Endodermal cell (in vitro differentiated cells): Measurements from ENCODE around the gene GPR161. TPM values are rescaled to one million over a fixed set of nuclear protein-coding genes. Genes with fewer than 3 reads are reported as not detected.

Experiments
- DNase-seq: peaks from one replicate; pipeline ENCODE4 v3.0.0-alpha.2; 2017
- H3K27ac ChIP-seq: 2 replicates; pipeline ENCODE4 v1.5.1; 2013; ENCODE audit warnings: mild to moderate bottlenecking, low read depth, low read length, moderate library complexity
- H3K27me3 ChIP-seq: 2 replicates; pipeline ENCODE4 v1.6.1; 2013; ENCODE audit warnings: mild to moderate bottlenecking, low read length, moderate library complexity; ENCODE audit not compliant: insufficient read depth, control insufficient read depth, poor library complexity, severe bottlenecking
- H3K36me3 ChIP-seq: 2 replicates; pipeline ENCODE4 v1.7.0; 2013; ENCODE audit warnings: mild to moderate bottlenecking, low read length, moderate library complexity; ENCODE audit not compliant: control insufficient read depth, insufficient read depth
- H3K4me1 ChIP-seq: one replicate; pipeline ENCODE4 v1.7.0; 2013; ENCODE audit warnings: low read length; ENCODE audit not compliant: control insufficient read depth, insufficient read depth
- H3K4me3 ChIP-seq: 2 replicates; pipeline ENCODE4 v1.5.1; 2013; ENCODE audit warnings: mild to moderate bottlenecking, low read length, moderate library complexity
- H3K9ac ChIP-seq: 2 replicates; pipeline ENCODE4 v1.6.1; 2013; ENCODE audit warnings: mild to moderate bottlenecking, low read length, moderate library complexity; ENCODE audit not compliant: poor library complexity, severe bottlenecking; ENCODE audit errors: extremely low read depth
- H3K9me3 ChIP-seq: 2 replicates; pipeline ENCODE4 v1.6.1; 2013; ENCODE audit warnings: mild to moderate bottlenecking, low read length, moderate library complexity; ENCODE audit not compliant: control insufficient read depth
- H3K27ac Mint-ChIP-seq: 2 replicates; pipeline ENCODE4 v1.8.0; 2020; ENCODE audit warnings: mixed read lengths
- H3K27me3 Mint-ChIP-seq: 2 replicates; pipeline ENCODE4 v1.8.0; 2021; ENCODE audit warnings: mild to moderate bottlenecking, mixed read lengths; ENCODE audit not compliant: insufficient read depth
- H3K36me3 Mint-ChIP-seq: 2 replicates; pipeline ENCODE4 v1.8.0; 2020; ENCODE audit warnings: low read depth, mixed read lengths
- H3K4me1 Mint-ChIP-seq: 2 replicates; pipeline ENCODE4 v1.8.0; 2020; ENCODE audit warnings: mixed read lengths
- H3K4me3 Mint-ChIP-seq: 2 replicates; pipeline ENCODE4 v1.8.0; 2020; ENCODE audit warnings: mild to moderate bottlenecking, moderate library complexity, mixed read lengths
- H3K9me3 Mint-ChIP-seq: 2 replicates; pipeline ENCODE4 v1.8.0; 2020; ENCODE audit warnings: mild to moderate bottlenecking, mixed read lengths
- WGBS, 2 experiments: methylation state at CpG; one replicate each; pipeline versions ENCODE4 v1.1.5 to v1.1.7; 2013; ENCODE audit warnings: missing lambda C conversion rate in 2 of 2, mixed read lengths in 1 of 2; ENCODE audit not compliant: insufficient coverage in 1 of 2, insufficient read length in 1 of 2; 5-methylcytosine and 5-hydroxymethylcytosine counted together
- total RNA-seq, 2 donors: library from RNA; stranded (reverse); fragmentation: NEBNext Ultra II Directional in 1 of 2; extraction: Animal tissue kit (Norgen Biotek cat#: 25700) in 1 of 2; gene quantifications; 2 replicates in 1 of 2; 3 replicates in 1 of 2; pipeline ENCODE4 v1.2.1, GENCODE V29; 2021
- TF ChIP-seq, protein P1 (sequence below): fragments of 200-600 bp; sonication (generic); conservative IDR thresholded peaks from 2 replicates; pipeline ENCODE4 v1.5.0; 2021; ENCODE audit warnings: antibody characterized with exemption, mild to moderate bottlenecking

Gene GPR161
- total RNA-seq, 2 donors from 2014 or later, result 24.0 to 26.6 TPM

- H3K36me3 Mint-ChIP-seq, result no peaks in the 10 kb centered on the region
These were observed 35.7 kb upstream of the GPR161 start for GRCh38 chr1:168172250-168172915.

DNA sequence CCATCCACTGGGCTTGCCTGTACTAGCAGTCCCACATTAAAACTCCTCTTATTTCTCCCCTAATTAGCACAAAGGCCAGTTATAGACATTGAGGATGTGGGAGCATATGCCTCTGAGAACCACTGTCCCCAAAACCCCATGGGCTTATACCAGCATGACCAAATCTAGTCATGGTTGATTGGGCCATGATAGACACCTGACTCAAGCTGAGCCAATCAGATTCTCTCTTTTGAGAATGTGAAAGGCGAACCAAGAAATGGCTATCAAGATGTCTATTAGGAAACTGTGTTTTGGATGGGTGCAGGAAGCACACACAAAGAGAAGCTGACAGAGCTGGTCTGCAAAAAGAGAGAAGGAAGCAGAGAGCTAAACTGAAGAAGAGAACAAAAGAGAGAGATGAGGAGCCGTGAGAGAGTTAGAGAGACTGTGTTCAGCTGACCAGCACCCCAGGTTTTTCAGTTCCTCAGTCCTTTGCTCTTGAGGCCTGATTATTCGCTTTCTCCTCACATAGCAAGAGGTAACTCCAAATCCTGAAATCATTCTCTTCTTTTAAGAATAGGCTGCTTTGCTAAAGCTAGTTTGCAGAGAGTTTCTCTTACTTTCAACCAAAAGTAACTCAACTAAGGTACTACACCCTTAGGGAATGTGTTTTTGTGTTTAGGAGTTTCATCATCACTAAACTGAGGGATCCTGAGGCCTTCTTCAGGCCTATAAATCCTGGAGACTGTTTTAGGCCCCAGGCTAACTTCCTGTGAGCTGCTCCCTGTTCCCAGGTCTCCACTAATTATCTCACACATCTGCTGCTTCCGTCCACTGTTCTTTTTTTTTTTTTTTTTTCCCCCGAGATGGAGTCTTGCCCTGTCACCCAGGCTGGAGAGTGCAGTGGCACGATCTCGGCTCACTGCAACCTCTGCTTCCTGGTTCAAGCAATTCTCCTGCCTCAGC is 34.1 kb upstream of the GPR161 start:
- WGBS, 2 experiments, result 88 to 96% methylated on average over 5 to 7 of the region's 7 CpGs
- TF ChIP-seq, protein P1, sequence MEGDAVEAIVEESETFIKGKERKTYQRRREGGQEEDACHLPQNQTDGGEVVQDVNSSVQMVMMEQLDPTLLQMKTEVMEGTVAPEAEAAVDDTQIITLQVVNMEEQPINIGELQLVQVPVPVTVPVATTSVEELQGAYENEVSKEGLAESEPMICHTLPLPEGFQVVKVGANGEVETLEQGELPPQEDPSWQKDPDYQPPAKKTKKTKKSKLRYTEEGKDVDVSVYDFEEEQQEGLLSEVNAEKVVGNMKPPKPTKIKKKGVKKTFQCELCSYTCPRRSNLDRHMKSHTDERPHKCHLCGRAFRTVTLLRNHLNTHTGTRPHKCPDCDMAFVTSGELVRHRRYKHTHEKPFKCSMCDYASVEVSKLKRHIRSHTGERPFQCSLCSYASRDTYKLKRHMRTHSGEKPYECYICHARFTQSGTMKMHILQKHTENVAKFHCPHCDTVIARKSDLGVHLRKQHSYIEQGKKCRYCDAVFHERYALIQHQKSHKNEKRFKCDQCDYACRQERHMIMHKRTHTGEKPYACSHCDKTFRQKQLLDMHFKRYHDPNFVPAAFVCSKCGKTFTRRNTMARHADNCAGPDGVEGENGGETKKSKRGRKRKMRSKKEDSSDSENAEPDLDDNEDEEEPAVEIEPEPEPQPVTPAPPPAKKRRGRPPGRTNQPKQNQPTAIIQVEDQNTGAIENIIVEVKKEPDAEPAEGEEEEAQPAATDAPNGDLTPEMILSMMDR, result no peak
- H3K27ac ChIP-seq, result no peak overlapping the region
- H3K36me3 ChIP-seq, result no peaks in the 10 kb centered on the region
- Mint-ChIP-seq H3K27me3 (no peaks in the 10 kb centered on the region), H3K9me3 (no peaks in the 10 kb centered on the region), H3K4me3 (no peak overlapping the region), H3K27ac (no peak overlapping the region), H3K36me3 (no peaks in the 10 kb centered on the region), H3K4me1 (peaks cover 10% of the 10 kb centered on the region)
- no peaks in the 10 kb centered on the region for H3K9me3 ChIP-seq
- no peaks in the 10 kb centered on the region for H3K27me3 ChIP-seq
- H3K4me3 ChIP-seq, result no peak overlapping the region
- DNase-seq, result no peak
- peaks cover 4% of the 10 kb centered on the region for H3K4me1 ChIP-seq
- H3K9ac ChIP-seq, result no peak overlapping the region

More at GRCh38 chr1:168172250-168172915, 35.7 kb upstream of the GPR161 start:
- Mint-ChIP-seq H3K27me3 (no peaks in the 10 kb centered on the region), H3K9me3 (no peaks in the 10 kb centered on the region), H3K4me3 (no peak overlapping the region), H3K27ac (no peak overlapping the region), H3K4me1 (peaks cover 10% of the 10 kb centered on the region)
- Histone ChIP-seq H3K27ac (no peak overlapping the region), H3K9me3 (no peaks in the 10 kb centered on the region), H3K36me3 (no peaks in the 10 kb centered on the region), H3K27me3 (no peaks in the 10 kb centered on the region), H3K4me3 (no peak overlapping the region), H3K4me1 (peaks cover 4% of the 10 kb centered on the region), H3K9ac (no peak overlapping the region)
- TF ChIP-seq, protein P1, result no peak
- DNase-seq, result no peak
- WGBS, 2 experiments, result 95% methylated on average over 3 of the region's 3 CpGs; no CpG with 5 or more reads in 1 of the 2 experiments

GRCh38 chr1:168167806-168168205 is 31.1 kb upstream of the GPR161 start:
- Histone ChIP-seq H3K27ac (no peak overlapping the region), H3K9ac (no peak overlapping the region), H3K36me3 (no peaks in the 10 kb centered on the region), H3K9me3 (no peaks in the 10 kb centered on the region), H3K27me3 (no peaks in the 10 kb centered on the region), H3K4me3 (no peak overlapping the region), H3K4me1 (peaks cover 4% of the 10 kb centered on the region)
- peak overlapping the region; percentile 1 for H3K27ac Mint-ChIP-seq
- no peaks in the 10 kb centered on the region for H3K9me3 Mint-ChIP-seq
- H3K4me3 Mint-ChIP-seq, result no peak overlapping the region
- TF ChIP-seq, protein P1, result no peak
- no peak for DNase-seq
- peaks cover 10% of the 10 kb centered on the region for H3K4me1 Mint-ChIP-seq
- WGBS, 2 experiments, result 47% methylated on average over 2 of the region's 2 CpGs; no CpG with 5 or more reads in 1 of the 2 experiments
- no peaks in the 10 kb centered on the region for H3K36me3 Mint-ChIP-seq
- H3K27me3 Mint-ChIP-seq, result no peaks in the 10 kb centered on the region
